Thoracic aorta (tissue), 2 donors: ENCODE measurements around the gene C6orf89. TPM values are rescaled to one million over a fixed set of nuclear protein-coding genes. Genes with fewer than 3 reads are reported as not detected.

Source experiments
- ATAC-seq: fragments of 150-250 bp; one replicate; pipeline ENCODE4 v1.8.0; 2017; ENCODE audit warnings: low read depth; ENCODE audit not compliant: insufficient number of reproducible peaks, low FRiP score
- DNase-seq: peaks from one replicate; pipeline ENCODE4 v3.0.0-alpha.2; 2020; ENCODE audit warnings: low spot score
- H3K27ac ChIP-seq, 2 donors: fragments of 200-600 bp; sonication (generic); 1 replicate in 1 of 2; 2 replicates in 1 of 2; pipeline ENCODE4 v1.5.1; 2016; ENCODE audit warnings: mild to moderate bottlenecking in 2 of 2, moderate library complexity in 2 of 2
- H3K27me3 ChIP-seq: fragments of 200-600 bp; sonication (generic); replicated peaks from 2 replicates; pipeline ENCODE4 v1.6.0; 2016; ENCODE audit warnings: mild to moderate bottlenecking; ENCODE audit not compliant: insufficient read depth
- H3K36me3 ChIP-seq: fragments of 200-600 bp; sonication (generic); one replicate; pipeline ENCODE4 v1.5.1; 2016
- H3K4me1 ChIP-seq, 2 donors: fragments of 200-600 bp; sonication (generic); 1 replicate in 1 of 2; 2 replicates in 1 of 2; pipeline versions ENCODE4 v1.5.1 to v1.6.0; 2016; ENCODE audit warnings: low read depth in 2 of 2, mild to moderate bottlenecking in 1 of 2; ENCODE audit not compliant: control insufficient read depth in 1 of 2
- H3K4me3 ChIP-seq: fragments of 200-600 bp; sonication (generic); 2 replicates; pipeline ENCODE4 v1.5.1; 2016; ENCODE audit warnings: mild to moderate bottlenecking
- H3K9me3 ChIP-seq: fragments of 200-600 bp; sonication (generic); 2 replicates; pipeline ENCODE4 v1.5.1; 2016
- total RNA-seq, 2 donors: library from RNA; depleted of rRNA; stranded (reverse); fragments of >200 nt; gene quantifications; one replicate each; pipeline versions ENCODE4 v1.1.0 to v1.2.3, GENCODE V29; 2016
- TF ChIP-seq, protein P1 (sequence below): fragments of 200-600 bp; sonication (generic); IDR thresholded peaks from one replicate; pipeline ENCODE4 v1.5.1; 2019; ENCODE audit warnings: antibody characterized with exemption

The C6orf89 gene
- total RNA-seq, 2 donors from 2014 or later, result 53.6 to 60.9 TPM

DNA sequence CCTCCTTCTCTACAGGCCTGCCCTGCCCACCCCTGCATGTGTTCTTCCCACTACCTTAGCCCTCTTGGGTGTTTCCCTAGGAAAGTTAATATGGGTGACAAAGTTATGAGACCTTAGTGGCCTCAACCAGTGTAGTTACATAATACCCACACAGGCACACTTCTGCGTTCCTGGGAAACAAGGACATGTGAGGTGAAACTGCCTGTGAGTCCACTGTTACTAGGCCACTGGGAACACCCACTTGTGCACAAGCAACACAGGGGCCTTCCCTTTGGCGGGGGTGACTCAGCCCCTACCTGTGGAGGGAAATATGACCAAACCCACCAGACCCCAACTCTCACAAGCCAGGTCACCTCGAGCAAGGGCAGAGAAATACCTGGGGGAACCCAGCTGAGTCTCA is 81.5 kb downstream of the C6orf89 start:
- H3K4me1 ChIP-seq, result peaks cover 0 to 14% of the 10 kb centered on the region in 2 donors
- H3K4me3 ChIP-seq, result no peak overlapping the region
- H3K36me3 ChIP-seq, result peaks cover 47% of the 10 kb centered on the region
- H3K9me3 ChIP-seq, result no peaks in the 10 kb centered on the region
- DNase-seq (no peak), ATAC-seq (no peak)
- H3K27ac ChIP-seq, result no peak overlapping the region
- TF ChIP-seq, protein P1, sequence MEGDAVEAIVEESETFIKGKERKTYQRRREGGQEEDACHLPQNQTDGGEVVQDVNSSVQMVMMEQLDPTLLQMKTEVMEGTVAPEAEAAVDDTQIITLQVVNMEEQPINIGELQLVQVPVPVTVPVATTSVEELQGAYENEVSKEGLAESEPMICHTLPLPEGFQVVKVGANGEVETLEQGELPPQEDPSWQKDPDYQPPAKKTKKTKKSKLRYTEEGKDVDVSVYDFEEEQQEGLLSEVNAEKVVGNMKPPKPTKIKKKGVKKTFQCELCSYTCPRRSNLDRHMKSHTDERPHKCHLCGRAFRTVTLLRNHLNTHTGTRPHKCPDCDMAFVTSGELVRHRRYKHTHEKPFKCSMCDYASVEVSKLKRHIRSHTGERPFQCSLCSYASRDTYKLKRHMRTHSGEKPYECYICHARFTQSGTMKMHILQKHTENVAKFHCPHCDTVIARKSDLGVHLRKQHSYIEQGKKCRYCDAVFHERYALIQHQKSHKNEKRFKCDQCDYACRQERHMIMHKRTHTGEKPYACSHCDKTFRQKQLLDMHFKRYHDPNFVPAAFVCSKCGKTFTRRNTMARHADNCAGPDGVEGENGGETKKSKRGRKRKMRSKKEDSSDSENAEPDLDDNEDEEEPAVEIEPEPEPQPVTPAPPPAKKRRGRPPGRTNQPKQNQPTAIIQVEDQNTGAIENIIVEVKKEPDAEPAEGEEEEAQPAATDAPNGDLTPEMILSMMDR, result no peak
- no peaks in the 10 kb centered on the region for H3K27me3 ChIP-seq

DNA sequence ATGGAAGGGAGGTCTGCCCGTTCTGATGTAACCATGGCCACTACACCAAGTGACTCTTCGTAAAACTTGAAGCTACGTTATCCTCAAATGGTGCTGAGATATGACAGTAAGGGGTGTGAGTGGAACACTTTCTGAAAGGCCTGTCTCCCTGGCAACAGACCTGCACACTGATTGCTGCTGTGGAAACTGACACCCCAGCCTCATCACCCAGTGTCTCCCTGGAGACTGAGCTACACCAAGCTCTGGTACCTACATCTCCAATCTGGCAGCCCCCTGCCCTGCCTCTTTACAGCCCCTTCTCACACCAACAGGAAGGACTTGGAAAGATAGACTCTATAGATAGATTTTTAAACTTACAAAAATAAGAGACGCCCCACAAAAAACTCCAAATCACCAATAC is 82.0 kb downstream of the C6orf89 start:
- Histone ChIP-seq H3K4me1 (peaks cover 0 to 14% of the 10 kb centered on the region in 2 donors), H3K27me3 (no peaks in the 10 kb centered on the region), H3K4me3 (no peak overlapping the region), H3K9me3 (no peaks in the 10 kb centered on the region), H3K36me3 (peaks cover 50% of the 10 kb centered on the region), H3K27ac (no peak overlapping the region)
- DNase-seq (no peak), ATAC-seq (no peak)
- TF ChIP-seq, protein P1, result no peak

DNA sequence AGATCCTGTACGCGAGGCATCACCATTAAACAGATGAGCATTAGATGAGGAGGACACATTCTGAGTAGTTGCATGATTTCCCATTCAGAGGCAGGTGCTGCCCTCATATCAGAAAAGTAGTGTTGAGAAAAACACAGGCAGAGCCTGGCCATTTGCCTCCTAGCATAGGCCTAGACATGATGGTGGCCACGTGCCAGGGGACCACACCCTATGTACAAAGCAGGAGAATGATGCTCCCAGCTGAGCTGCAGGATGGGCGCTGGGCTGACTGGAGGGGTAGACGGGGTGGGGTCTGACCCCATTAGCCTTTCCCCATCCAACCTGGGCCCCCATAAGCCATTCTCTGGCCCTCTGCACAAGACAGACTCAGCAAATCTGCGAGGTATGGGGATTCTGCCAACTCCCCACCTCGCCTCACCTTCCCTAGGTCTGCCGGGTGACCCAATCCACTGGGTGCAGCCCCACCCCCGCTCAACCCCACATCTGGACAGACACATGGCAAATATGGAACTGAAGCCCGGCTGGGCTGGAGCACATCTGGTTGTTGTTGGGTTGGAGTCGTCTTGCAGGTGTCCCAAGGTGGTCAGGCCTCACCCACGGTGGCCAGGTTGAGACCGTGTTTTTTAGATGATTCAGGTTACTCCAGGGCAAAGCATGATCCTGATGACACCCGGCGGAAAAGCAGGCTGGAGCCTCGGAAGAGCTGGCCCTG is 82.7 kb downstream of the C6orf89 start:
- no peak overlapping the region for H3K27ac ChIP-seq
- peaks cover 0 to 14% of the 10 kb centered on the region in 2 donors for H3K4me1 ChIP-seq
- no peaks in the 10 kb centered on the region for H3K9me3 ChIP-seq
- TF ChIP-seq, protein P1, result no peak
- no peaks in the 10 kb centered on the region for H3K27me3 ChIP-seq
- ATAC-seq (no peak), DNase-seq (no peak)
- H3K36me3 ChIP-seq, result peaks cover 55% of the 10 kb centered on the region
- no peak overlapping the region for H3K4me3 ChIP-seq

- Histone ChIP-seq H3K9me3 (no peaks in the 10 kb centered on the region), H3K4me3 (no peak overlapping the region), H3K27ac (no peak overlapping the region), H3K27me3 (no peaks in the 10 kb centered on the region), H3K36me3 (peaks cover 64% of the 10 kb centered on the region), H3K4me1 (peaks cover 0 to 6% of the 10 kb centered on the region in 2 donors)
- no peak for ATAC-seq
- no peak for DNase-seq
- TF ChIP-seq, protein P1, result no peak
These were observed 83.5 kb downstream of the C6orf89 start for GRCh38 chr6:36969240-36969691.

DNA sequence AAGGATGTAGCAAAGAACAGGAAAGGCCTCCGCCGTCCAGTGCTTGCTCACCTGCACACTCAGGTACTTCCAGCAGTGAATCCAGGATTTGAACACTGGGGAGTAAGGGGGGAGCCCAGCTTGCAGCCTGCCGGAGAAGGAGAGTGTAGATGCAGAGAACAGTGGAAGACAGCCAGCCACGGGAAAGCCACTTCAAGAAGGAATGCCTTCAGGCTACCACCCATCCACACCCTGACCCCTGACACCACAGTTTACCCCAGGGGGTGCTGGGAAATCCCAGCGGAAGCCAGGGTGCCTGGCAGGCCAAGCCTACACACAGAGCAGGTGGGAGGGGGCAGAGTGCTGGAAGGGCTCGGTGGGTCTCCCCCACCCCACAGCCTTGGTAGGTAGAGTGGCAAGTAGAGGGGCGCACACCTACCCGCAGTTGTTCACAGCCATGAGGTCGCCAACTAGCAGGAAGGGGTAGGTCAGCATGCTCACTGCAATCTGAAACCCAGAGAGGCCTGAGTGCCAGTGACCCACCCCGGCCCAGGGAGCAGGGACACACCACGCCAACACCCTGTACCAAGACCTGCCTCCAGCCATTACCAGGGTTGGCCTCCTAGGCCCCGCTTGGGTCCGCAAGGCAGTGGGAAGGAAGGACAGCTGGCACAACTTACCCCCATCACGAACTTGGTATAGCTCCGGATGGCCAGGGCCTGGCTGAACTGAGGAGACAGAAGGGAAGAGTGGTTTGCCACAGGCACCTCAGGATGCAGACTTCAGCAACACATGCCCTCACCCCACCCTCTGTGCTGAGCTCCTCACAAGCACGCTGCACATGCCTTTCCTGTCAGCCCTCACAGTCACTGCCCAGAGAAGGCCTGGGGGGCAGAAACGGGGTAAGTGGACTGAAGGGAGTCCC is 84.5 kb downstream of the C6orf89 start:
- DNase-seq, result no peak
- no peaks in the 10 kb centered on the region for H3K9me3 ChIP-seq
- TF ChIP-seq, protein P1, result no peak
- no peaks in the 10 kb centered on the region for H3K27me3 ChIP-seq
- no peaks in the 10 kb centered on the region for H3K4me1 ChIP-seq
- H3K4me3 ChIP-seq, result no peak overlapping the region
- ATAC-seq, result no peak
- H3K36me3 ChIP-seq, result peaks cover 73% of the 10 kb centered on the region
- no peak overlapping the region for H3K27ac ChIP-seq
